HEK293 (cell line): ENCODE measurements around the gene IRF3.
A peak's percentile ranks its signal among the peaks of the same experiment; 100 is the strongest.

Experiments
- CTCF ChIA-PET: fragments of 350-600 bp; formaldehyde crosslinking; extraction: SDS; loops from one replicate; lab custom pipeline; 2021; ENCODE audit warnings: antibody characterized with exemption; lab: Yijun Ruan, JAX
- POLR2A ChIA-PET: fragments of 300-600 bp; formaldehyde crosslinking; extraction: SDS; loops from one replicate; lab custom pipeline; 2020; ENCODE audit warnings: antibody characterized with exemption, inconsistent platforms; lab: Yijun Ruan, JAX
- H3K27ac ChIP-seq: fragments of 200-500 bp; sonication (Bioruptor generic); 2 replicates; pipeline ENCODE4 v1.5.1; 2014; ENCODE audit warnings: low read depth, low read length, control low read depth, inconsistent platforms; ENCODE audit errors: extremely low read depth
- H3K36me3 ChIP-seq, 2 experiments: fragments of 200-500 bp in 1 of 2; sonication (Bioruptor generic) in 1 of 2; 1 replicate in 1 of 2; 2 replicates in 1 of 2; pipeline ENCODE4 v1.5.1; 2014 to 2017; ENCODE audit warnings: inconsistent platforms in 2 of 2, low read length in 2 of 2; ENCODE audit not compliant: control insufficient read depth in 2 of 2, insufficient read depth in 1 of 2
- H3K4me1 ChIP-seq: fragments of 200-500 bp; sonication (Bioruptor generic); 2 replicates; pipeline ENCODE4 v1.5.1; 2014; ENCODE audit warnings: mild to moderate bottlenecking, low read length, inconsistent platforms; ENCODE audit not compliant: control insufficient read depth, insufficient read depth
- H3K4me3 ChIP-seq: 2 replicates; pipeline ENCODE4 v1.5.1; 2011; ENCODE audit warnings: low read depth, mild to moderate bottlenecking, control low read depth, low read length, moderate library complexity
- H3K9me3 ChIP-seq: fragments of 200-500 bp; sonication (Bioruptor generic); 2 replicates; pipeline ENCODE4 v1.5.1; 2014; ENCODE audit warnings: low read depth, low read length, inconsistent platforms; ENCODE audit not compliant: control insufficient read depth, insufficient read depth
- GLIS2 ChIP-seq: fragments of 450-650 bp; formaldehyde crosslinking; IDR thresholded peaks from 2 replicates; pipeline ENCODE4 v1.5.1; 2016; ENCODE audit warnings: missing biosample characterization, missing genetic modification characterization
- HOXA7 ChIP-seq: sonication (generic); formaldehyde crosslinking; IDR thresholded peaks from 2 replicates; pipeline ENCODE4 v1.8.1; 2022; ENCODE audit warnings: missing genetic modification reagents, borderline replicate concordance
- HOXC10 ChIP-seq: sonication (generic); formaldehyde crosslinking; IDR thresholded peaks from 2 replicates; pipeline ENCODE4 v1.8.1; 2023; ENCODE audit warnings: mild to moderate bottlenecking, missing genetic modification reagents
- KLF17 ChIP-seq: fragments of 450-650 bp; formaldehyde crosslinking; IDR thresholded peaks from 2 replicates; pipeline ENCODE4 v1.5.1; 2016; ENCODE audit warnings: missing biosample characterization, missing genetic modification characterization
- PATZ1 ChIP-seq: fragments of 450-650 bp; formaldehyde crosslinking; IDR thresholded peaks from 2 replicates; pipeline ENCODE4 v1.5.1; 2016; ENCODE audit warnings: missing biosample characterization, missing genetic modification characterization
- SALL2 ChIP-seq: fragments of 450-650 bp; formaldehyde crosslinking; IDR thresholded peaks from 2 replicates; pipeline ENCODE4 v1.5.0; 2017; ENCODE audit warnings: missing biosample characterization, mild to moderate bottlenecking, missing genetic modification characterization, borderline replicate concordance
- TSHZ1 ChIP-seq: fragments of 450-650 bp; formaldehyde crosslinking; IDR thresholded peaks from 2 replicates; pipeline ENCODE4 v1.5.1; 2016; ENCODE audit warnings: missing biosample characterization, missing genetic modification characterization, borderline replicate concordance
- ZBTB1 ChIP-seq: fragments of 450-650 bp; formaldehyde crosslinking; IDR thresholded peaks from 2 replicates; pipeline ENCODE4 v1.5.1; 2016; ENCODE audit warnings: missing biosample characterization, missing genetic modification characterization
- ZBTB26 ChIP-seq: fragments of 450-650 bp; formaldehyde crosslinking; optimal IDR thresholded peaks from 2 replicates; pipeline ENCODE3; 2016; ENCODE audit warnings: missing biosample characterization, mild to moderate bottlenecking, missing genetic modification characterization
- ZBTB48 ChIP-seq: fragments of 450-650 bp; formaldehyde crosslinking; IDR thresholded peaks from 2 replicates; pipeline ENCODE4 v1.5.1; 2016; ENCODE audit warnings: missing biosample characterization, missing genetic modification characterization
- ZNF121 ChIP-seq: fragments of 450-650 bp; formaldehyde crosslinking; IDR thresholded peaks from 2 replicates; pipeline ENCODE4 v1.5.1; 2016; ENCODE audit warnings: missing biosample characterization, missing genetic modification characterization
- ZNF221 ChIP-seq: fragments of 450-650 bp; formaldehyde crosslinking; IDR thresholded peaks from 2 replicates; pipeline ENCODE4 v1.5.1; 2017; ENCODE audit warnings: missing biosample characterization, missing genetic modification characterization, borderline replicate concordance
- ZNF341 ChIP-seq: fragments of 450-650 bp; formaldehyde crosslinking; IDR thresholded peaks from 2 replicates; pipeline ENCODE4; 2016; ENCODE audit warnings: low read depth, missing biosample characterization, missing genetic modification characterization
- ZNF350 ChIP-seq: fragments of 450-650 bp; formaldehyde crosslinking; IDR thresholded peaks from 2 replicates; pipeline ENCODE4 v1.5.0; 2017; ENCODE audit warnings: missing biosample characterization, mild to moderate bottlenecking, missing genetic modification characterization
- ZNF423 ChIP-seq: fragments of 450-650 bp; formaldehyde crosslinking; IDR thresholded peaks from 2 replicates; pipeline ENCODE4 v1.5.1; 2016; ENCODE audit warnings: missing biosample characterization, missing genetic modification characterization
- ZNF501 ChIP-seq: fragments of 450-650 bp; formaldehyde crosslinking; IDR thresholded peaks from 2 replicates; pipeline ENCODE4 v1.5.1; 2016; ENCODE audit warnings: missing biosample characterization, missing genetic modification characterization
- ZNF529 ChIP-seq: fragments of 450-650 bp; formaldehyde crosslinking; IDR thresholded peaks from 2 replicates; pipeline ENCODE4 v1.5.1; 2017; ENCODE audit warnings: missing genetic modification characterization, missing biosample characterization; ENCODE audit not compliant: insufficient replicate concordance
- ZNF544 ChIP-seq: fragments of 450-650 bp; formaldehyde crosslinking; IDR thresholded peaks from 2 replicates; pipeline ENCODE4 v1.5.0; 2017; ENCODE audit warnings: missing biosample characterization, missing genetic modification characterization
- ZNF585B ChIP-seq: fragments of 450-650 bp; formaldehyde crosslinking; IDR thresholded peaks from 2 replicates; pipeline ENCODE4 v1.5.1; 2016; ENCODE audit warnings: missing biosample characterization, missing genetic modification characterization
- ZNF707 ChIP-seq: fragments of 450-650 bp; formaldehyde crosslinking; IDR thresholded peaks from 2 replicates; pipeline ENCODE4 v1.5.1; 2016; ENCODE audit warnings: missing biosample characterization, missing genetic modification characterization
- ZSCAN30 ChIP-seq: fragments of 450-650 bp; IDR thresholded peaks from 2 replicates; pipeline ENCODE4 v1.5.1; 2018; ENCODE audit warnings: missing biosample characterization, mild to moderate bottlenecking, missing genetic modification characterization, moderate library complexity

IRF3 gene

GRCh38 chr19:49662011-49662410 is 3.6 kb downstream of the IRF3 start:
- ChIA-PET CTCF (interaction anchor here (0.5 to 1.2 kb wide), 3 partner anchors 11 to 99 kb away, joined by 3 read pairs; no protein-coding TSS in a partner anchor), POLR2A (interaction anchor here (1.3 to 4.0 kb wide), 3 partner anchors 14 to 22 kb away, joined by 3 to 26 read pairs (median 16); partner anchors contain the start of genes RRAS and SCAF1)
- Histone ChIP-seq H3K36me3 (peaks cover 14 to 62% of the 10 kb centered on the region in 2 experiments), H3K9me3 (no peaks in the 10 kb centered on the region), H3K4me3 (no peak overlapping the region), H3K4me1 (peaks cover 6% of the 10 kb centered on the region), H3K27ac (peak overlapping the region; percentile 32; the same call in 1 of the 2 replicates)
- TF ChIP-seq ZBTB1 (tag by site-specific recombination) = no peak

GRCh38 chr19:49660338-49660961 is 5.2 kb downstream of the IRF3 start:
- ChIA-PET CTCF (interaction anchor here (0.8 to 1.2 kb wide), 2 partner anchors 12 to 15 kb away, joined by 3 to 4 read pairs; no protein-coding TSS in a partner anchor), POLR2A (interaction anchor here (1.8 to 4.0 kb wide), 3 partner anchors 15 to 20 kb away, joined by 9 to 26 read pairs (median 16); partner anchors contain the start of genes RRAS and SCAF1)
- TF ChIP-seq ZNF585B = no peak
- H3K4me3 ChIP-seq = no peak overlapping the region
- no peak overlapping the region for H3K27ac ChIP-seq
- H3K4me1 ChIP-seq = peaks cover 6% of the 10 kb centered on the region
- H3K36me3 ChIP-seq = peaks cover 25 to 78% of the 10 kb centered on the region in 2 experiments
- H3K9me3 ChIP-seq = no peaks in the 10 kb centered on the region

GRCh38 chr19:49658566-49659442 is 6.9 kb downstream of the IRF3 start:
- Histone ChIP-seq H3K4me1 (no peaks in the 10 kb centered on the region), H3K36me3 (peaks cover 39 to 94% of the 10 kb centered on the region in 2 experiments), H3K4me3 (no peak overlapping the region), H3K27ac (no peak overlapping the region), H3K9me3 (no peaks in the 10 kb centered on the region)
- ChIA-PET CTCF (no interaction called here), POLR2A (interaction anchor here (0.5 to 4.0 kb wide), 8 partner anchors 11 to 108 kb away, joined by 3 to 26 read pairs (median 7); partner anchors contain the start of genes AP2A1, RRAS and SCAF1)
- no peak for TF ChIP-seq ZNF501 (tag by site-specific recombination)
- TF ChIP-seq ZNF423 (tag by site-specific recombination) = no peak
- no peak for TF ChIP-seq PATZ1 (tag by site-specific recombination)
- TF ChIP-seq ZNF544 (tag by site-specific recombination) = no peak
- TF ChIP-seq ZNF529 = no peak
- no peak for TF ChIP-seq HOXA7 (CRISPR knock-in tag)
- TF ChIP-seq ZNF341 (tag by site-specific recombination) = no peak
- no peak for TF ChIP-seq HOXC10 (CRISPR knock-in tag)
- TF ChIP-seq GLIS2 (tag by site-specific recombination) = no peak
- no peak for TF ChIP-seq ZBTB48 (tag by site-specific recombination)
- no peak for TF ChIP-seq ZNF707
- no peak for TF ChIP-seq ZBTB26 (tag by site-specific recombination)
- TF ChIP-seq KLF17 (tag by site-specific recombination) = no peak
- no peak for TF ChIP-seq ZNF121
- TF ChIP-seq ZSCAN30 (tag by site-specific recombination) = no peak
- TF ChIP-seq ZNF221 = no peak
- TF ChIP-seq TSHZ1 (tag by site-specific recombination) = no peak
- TF ChIP-seq ZNF350 (tag by site-specific recombination) = no peak
- no peak for TF ChIP-seq SALL2
